Measurements from ENCODE around the gene ZNF655.

DNA sequence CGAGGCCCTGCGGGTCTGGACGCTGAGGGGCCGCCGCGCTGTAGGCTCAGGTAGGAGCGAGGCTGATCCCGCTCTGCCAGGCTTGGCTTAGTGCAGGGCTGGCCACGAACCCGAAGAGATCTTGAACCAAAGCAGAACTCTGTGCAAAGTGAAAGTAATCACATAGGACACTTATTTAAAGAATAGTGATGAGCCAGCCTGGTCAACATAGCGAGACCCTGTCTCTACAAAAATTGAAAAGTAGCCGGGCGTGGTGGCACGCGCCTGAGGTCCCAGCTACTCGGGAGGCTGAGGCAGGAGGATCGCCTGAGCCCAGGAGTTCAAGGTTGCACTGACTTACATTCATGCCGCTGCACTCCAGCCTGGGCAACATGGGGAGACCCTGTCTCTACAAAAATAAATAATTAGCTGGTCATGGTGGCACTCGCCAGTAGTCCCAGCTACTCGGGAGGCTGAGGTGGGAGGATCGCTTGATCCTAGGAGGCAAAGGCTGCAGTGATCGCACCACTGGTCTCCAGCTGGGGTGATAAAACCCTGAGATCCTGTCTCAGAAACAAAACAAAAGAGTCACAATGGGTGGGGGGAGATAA is 58.8 kb downstream of the ZNF655 start:
- TF ChIP-seq, protein P1, sequence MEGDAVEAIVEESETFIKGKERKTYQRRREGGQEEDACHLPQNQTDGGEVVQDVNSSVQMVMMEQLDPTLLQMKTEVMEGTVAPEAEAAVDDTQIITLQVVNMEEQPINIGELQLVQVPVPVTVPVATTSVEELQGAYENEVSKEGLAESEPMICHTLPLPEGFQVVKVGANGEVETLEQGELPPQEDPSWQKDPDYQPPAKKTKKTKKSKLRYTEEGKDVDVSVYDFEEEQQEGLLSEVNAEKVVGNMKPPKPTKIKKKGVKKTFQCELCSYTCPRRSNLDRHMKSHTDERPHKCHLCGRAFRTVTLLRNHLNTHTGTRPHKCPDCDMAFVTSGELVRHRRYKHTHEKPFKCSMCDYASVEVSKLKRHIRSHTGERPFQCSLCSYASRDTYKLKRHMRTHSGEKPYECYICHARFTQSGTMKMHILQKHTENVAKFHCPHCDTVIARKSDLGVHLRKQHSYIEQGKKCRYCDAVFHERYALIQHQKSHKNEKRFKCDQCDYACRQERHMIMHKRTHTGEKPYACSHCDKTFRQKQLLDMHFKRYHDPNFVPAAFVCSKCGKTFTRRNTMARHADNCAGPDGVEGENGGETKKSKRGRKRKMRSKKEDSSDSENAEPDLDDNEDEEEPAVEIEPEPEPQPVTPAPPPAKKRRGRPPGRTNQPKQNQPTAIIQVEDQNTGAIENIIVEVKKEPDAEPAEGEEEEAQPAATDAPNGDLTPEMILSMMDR (conservative IDR thresholded peaks at IDR 0.05; ENCODE audit: low read depth, low read length) = no peak
- TF ChIP-seq EZH2 (IDR thresholded peaks at IDR 0.05; ENCODE audit: borderline replicate concordance, low read depth, low read length, poor library complexity, severe bottlenecking) = no peak

Data from A673 (cell line).